HG02588 (cell line): ENCODE results near the gene DTNB.

ENCODE experiments used
- ATAC-seq: cut with Tn5 transposase; IDR thresholded peaks from one replicate; pipeline ENCODE4 v1.9.1; 2021; ENCODE audit warnings: mild to moderate bottlenecking, moderate library complexity; ENCODE audit not compliant: unreplicated experiment

The DTNB gene

GRCh38 chr2:25592766-25593292 lies 80.5 kb downstream of the DTNB start:
- ATAC-seq = no peak

GRCh38 chr2:25590921-25591505 lies 82.4 kb downstream of the DTNB start:
- ATAC-seq = no peak

- ATAC-seq = no peak
Measured at GRCh38 chr2:25589676-25590205, 83.6 kb downstream of the DTNB start.

DNA sequence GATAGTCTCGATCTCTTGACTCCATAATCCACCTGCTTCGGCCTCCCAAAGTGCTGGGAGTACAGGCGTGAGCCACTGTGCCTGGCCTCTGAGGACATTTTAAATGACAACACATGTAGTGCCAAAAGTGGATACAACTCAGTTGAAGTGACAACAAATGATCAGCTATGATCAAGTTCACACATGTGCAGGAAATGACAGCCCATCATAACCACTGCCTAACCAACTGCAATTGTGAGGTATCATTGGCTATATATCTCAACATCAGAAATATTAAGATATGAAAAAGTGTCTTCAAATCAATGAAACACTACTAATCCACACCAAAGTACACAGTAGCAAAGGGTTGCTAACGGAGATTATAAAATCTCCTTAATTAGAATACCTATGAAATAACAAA lies 84.8 kb downstream of the DTNB start:
- ATAC-seq = no peak

GRCh38 chr2:25587361-25587760 lies 86.0 kb downstream of the DTNB start:
- no peak for ATAC-seq

GRCh38 chr2:25586726-25587144 lies 86.6 kb downstream of the DTNB start:
- peak; percentile 74 for ATAC-seq

- no peak for ATAC-seq
Measured at GRCh38 chr2:25585189-25585588, 88.2 kb downstream of the DTNB start.

GRCh38 chr2:25582077-25582830 lies 91.1 kb downstream of the DTNB start:
- ATAC-seq = no peak

DNA sequence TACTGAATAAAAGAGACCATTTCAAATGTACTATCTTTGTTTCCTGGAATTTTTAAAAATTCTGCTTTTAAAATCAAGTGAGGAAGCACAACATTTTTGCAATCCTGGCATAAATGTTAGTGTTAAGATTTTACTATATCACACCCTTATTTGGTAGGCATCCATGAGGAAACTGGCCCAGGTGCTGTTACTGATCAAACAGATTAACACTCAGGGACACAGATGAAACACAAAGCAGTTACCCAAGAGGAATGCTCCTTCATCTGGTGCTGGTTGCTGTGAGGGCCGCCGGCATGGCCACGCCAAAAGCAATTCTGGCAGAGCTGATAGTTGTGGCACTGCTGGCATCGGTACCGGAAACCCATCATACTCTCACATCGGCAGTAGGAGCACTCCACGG lies 96.8 kb downstream of the DTNB start:
- no peak for ATAC-seq

GRCh38 chr2:25572638-25573037 lies 100.7 kb downstream of the DTNB start:
- no peak for ATAC-seq

GRCh38 chr2:25570161-25570845 lies 103.1 kb downstream of the DTNB start:
- no peak for ATAC-seq

DNA sequence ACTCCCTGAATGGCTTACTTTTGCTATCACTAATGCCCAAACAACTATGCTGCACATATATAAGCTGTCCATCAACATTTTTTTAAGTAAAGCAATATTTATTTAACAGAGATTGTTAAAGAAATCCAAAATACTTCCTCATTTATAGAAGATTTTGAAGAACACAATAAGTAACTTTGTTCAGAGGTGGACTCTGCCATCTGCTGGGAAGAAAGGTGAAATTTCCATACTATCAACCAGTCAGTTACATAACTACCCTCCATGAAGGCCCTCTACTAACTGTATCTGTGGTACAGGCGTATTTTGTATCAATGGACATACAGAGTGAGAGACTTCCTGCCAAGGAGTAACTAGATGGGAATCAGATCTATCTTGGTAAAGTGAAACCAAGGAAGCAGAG lies 106.0 kb downstream of the DTNB start:
- no peak for ATAC-seq

- no peak for ATAC-seq
Measured at GRCh38 chr2:25566694-25567093, 106.7 kb downstream of the DTNB start.

DNA sequence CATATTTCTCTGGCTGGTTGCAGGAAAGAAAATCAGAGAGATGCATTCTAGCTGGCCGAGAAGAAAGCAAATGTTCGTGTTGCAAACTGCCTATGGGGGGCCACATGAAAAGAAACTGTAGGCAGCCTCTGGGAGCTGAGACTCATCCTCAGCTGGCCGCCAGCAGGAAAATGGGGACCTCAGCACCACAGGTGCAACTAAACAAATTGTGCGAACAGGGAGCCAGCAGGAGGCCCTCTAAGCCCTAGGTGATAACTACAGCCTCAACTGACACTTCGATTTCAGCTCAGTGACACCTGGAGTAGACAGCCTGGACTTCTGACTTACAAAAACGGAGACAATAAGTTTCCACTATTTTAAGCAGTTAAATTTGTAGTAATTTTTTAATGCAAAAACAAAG lies 107.3 kb downstream of the DTNB start:
- no peak for ATAC-seq

DNA sequence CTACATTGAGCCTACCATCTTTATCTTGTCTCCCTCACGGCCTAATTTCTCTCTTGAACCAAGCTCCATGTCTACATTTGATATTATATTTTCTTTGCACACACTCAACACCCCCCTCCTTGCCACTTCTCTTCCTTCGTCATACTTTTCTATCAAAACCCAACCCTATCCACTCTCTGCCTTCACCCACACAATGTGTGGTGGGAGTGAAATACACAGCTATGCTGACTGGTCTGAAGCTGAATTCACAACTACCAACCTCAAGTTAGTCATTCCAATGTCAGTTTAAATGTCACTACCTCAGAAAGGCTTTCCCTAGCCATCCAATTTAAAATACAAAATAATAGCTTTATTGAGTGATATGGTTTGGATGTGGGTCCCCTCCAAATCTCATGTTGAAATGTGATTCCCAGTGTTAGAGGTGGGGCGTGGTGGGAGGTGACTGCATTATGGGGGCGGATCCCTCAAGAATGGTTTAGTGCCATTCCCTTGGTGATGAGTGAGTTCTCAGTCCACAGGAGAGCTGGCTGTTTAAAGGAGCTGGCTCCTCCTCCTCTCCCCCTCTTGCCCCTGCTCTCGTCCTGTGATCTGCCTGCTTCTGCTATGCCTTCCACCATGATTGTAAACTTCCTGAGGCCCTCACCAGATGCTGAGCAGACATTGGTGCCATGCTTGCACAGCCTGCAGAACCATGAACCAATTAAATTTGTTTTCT lies 112.1 kb downstream of the DTNB start:
- ATAC-seq = no peak

GRCh38 chr2:25559148-25559547 lies 114.2 kb downstream of the DTNB start:
- ATAC-seq = no peak

GRCh38 chr2:25558262-25558661 lies 115.1 kb downstream of the DTNB start:
- peak; percentile 70 for ATAC-seq

- ATAC-seq = peak; percentile 29
Measured at GRCh38 chr2:25557179-25558036, 116.0 kb downstream of the DTNB start.

DNA sequence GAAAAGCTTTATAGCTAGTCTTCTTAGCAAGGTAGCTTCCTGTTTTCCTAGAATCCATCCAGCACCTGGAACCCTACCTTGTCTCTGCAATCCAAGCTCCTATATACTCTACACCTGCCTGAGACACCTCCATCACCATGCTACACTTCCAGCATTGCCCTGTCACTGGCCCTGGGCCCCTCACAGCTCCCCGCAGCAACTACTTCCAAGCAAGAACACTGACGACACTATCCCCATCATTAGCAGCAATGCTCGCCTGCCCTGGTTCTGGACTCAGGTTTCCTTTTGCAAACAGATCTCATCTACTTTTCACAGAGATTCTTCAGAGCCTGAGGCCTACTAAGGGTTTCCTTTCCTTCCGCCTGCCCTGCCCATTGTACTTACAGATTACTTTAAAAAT lies 121.1 kb downstream of the DTNB start:
- ATAC-seq = no peak

DNA sequence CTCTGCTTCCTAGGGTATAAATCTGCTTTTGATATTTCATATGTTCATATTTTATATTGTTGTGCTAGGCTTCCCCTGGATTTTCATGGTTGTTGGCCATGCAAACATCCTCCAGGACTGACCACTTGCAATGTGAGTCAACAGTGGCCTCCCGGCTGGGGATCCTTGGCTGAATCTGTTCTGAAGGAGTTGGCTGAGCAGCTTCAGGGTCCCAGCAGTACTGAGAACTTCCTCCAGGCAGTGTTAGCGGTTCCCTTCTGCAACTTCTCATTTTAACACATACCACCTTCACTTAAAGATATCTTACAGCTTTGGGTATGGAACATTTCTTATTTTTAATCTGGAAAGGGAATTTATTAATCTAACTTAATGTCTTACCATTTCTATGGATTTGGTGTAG lies 122.1 kb downstream of the DTNB start:
- no peak for ATAC-seq
